ENCODE results near the gene RPS6KA5.
"Not testable (repeated sequence)": the region's sequence is repeated elsewhere in the genome, so short reads cannot be mapped to it uniquely, and the experiment has no call there.

Gene RPS6KA5

DNA sequence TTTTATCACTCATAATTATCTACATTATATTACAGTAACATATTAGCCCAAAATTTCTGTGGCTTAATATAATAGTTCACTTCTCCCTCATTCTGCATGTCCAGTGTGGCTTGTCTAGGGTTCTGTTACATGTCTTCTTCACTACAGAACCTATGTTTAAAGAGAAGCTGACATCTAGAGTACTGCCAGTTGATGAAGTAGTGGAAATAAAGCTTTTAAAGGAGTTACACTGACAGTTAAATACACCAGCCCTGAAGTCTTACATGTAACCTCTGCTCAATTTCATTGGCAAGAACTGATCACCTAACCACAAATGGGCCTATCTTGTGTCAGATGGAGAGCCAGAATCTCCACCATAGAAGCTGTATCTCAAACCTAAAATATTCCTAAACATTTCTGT, 32.9 kb downstream of the RPS6KA5 start:
- no peak for DNase-seq (ENCODE audit: low read depth)

DNA sequence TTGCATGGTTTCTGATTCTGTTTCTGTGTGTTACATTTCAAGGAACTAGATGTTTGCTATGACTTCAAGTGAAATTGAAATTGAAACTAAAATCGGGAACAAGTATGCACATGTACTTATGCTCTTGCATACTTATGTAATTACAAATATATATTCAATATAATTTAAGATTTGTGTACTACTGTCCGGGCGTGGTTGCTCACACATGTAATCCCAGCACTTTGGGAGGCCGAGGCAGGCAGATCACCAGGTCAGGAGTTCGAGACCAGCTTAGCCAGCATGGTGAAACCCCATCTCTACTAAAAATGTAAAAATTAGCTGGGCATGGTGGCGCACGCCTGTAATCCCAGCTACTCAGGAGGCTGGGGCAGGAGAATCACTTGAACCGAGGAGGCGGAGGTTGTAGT, 37.8 kb downstream of the RPS6KA5 start:
- not testable (repeated sequence) for DNase-seq (ENCODE audit: low read depth)

DNA sequence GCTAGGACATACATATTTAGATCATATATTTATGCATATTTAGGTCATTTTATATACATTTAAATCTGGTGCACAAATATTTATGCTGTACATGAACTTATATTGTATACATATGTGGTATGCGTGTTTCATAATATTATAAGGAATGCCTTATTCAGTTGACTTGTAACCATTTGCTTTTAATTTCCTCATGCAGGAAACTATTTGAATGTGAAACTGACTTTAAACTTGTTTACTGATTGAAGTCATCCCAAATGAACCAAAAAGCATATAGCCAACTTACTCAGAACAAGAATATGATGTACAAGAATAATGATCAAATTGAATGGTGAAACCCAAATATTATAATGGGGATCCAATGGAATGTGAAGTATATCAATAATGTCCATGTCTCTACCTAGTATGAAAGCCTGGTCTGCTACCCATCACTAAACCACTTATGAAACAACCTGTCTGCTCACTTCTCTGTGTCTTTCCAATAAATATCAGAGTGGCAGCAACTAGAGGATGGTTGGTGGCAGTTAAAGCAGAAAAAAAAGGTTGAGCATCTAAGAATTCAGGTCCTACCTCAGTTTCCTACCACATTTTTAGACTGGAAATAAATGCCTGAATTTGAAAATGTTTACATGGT, 38.3 kb downstream of the RPS6KA5 start:
- no peak for DNase-seq (ENCODE audit: low read depth)

DNA sequence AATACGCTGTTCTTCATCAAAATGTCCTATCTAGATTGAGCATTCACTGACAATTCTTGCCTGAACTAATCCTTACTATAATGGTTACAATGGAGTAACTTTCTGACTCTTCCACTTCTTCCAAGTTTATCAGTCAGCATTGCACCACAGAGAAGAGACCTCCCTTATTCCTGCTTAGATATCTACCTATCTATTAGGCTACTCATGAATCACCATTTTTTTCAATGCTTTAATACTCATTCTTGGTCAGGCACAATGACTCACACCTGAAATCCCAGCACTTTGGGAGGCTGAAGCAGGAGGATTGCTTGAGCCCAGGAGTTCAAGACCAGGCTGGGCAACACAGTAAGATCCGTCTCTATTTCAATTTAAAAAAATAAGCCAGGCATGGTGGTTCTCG, 39.3 kb downstream of the RPS6KA5 start:
- no peak for DNase-seq (ENCODE audit: low read depth)

DNA sequence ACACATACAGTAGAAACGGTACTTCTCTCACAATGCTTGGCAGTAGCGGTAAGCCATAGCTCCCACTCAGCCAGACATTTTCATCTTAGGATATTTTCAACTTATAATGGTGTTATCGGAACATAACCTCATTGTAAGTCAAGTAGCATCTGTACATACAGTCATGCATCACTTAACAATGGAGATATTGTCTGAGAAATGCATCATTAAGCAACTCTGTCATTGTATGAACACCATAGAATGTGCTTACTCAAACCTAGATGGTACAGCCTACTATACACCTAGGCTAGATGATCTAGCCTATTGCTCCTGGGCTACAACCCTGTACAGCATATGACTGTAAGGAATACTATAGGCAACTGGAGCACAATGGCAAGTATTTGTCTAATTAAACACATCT, 40.8 kb downstream of the RPS6KA5 start:
- DNase-seq (ENCODE audit: low read depth), result no peak

DNA sequence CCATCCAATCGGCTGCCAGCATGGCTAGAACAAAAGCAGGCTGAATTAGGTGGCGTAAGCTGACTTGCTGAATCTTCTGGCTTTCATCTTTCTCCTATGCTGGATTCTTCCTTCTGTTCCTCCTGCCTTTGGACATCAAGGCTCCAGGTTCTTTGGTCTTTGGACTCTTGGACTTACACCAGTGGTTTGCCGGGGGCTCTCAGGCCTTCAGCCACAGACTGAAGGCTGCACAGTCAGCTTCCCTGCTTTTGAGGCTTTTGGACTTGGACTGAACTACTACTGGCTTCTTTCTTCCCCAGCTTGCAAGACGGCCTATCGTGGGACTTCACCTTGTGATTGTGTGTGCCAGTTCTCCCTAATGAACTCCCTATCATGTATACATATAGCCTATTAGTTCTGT, 42.0 kb downstream of the RPS6KA5 start:
- DNase-seq (ENCODE audit: low read depth), result no peak

DNA sequence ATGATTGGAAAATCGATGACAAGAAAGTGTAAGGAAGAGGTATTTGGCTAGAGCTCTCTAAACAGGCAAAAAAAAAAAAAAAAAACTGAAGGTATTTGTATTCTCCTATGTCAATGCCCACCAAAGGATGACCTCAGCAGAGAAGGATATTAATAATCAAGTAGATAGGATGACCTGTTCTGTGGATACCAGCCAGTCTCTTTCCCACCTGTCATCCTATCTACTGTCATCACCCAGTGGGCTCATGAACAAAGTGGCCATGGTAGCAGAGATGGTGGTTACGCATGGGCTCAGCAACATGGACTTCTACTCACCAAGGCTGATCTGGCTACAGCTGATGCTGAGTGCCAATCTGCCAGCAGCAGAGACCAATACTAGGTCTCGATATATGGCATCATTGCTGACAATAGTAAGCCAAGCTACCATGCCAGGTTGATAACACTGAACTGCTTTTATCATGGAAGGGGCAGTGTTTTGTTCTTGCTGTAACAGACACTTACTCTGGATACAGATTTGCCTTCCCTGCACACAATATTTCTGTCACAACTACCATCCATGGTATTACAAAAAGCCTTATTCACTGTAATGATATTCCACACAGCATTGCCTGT, 43.5 kb downstream of the RPS6KA5 start:
- no peak for DNase-seq (ENCODE audit: low read depth)

DNA sequence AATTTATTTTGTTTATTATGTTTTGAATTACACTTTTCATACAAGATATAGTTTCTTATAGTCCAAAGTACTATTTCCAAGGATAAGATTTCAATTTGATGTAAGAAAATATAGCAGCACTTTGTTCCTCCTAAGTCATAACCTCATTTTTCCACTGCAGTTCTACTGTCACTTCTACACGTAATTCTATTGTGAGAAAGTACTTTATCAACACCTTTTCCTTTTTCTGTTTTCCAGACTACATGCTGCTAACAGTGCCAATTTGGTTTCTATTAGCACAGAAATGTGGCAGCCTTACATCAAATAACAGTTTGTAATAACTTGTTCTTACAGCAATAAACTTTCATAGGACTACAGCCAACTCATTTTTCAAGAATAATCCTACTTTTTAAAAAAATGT, 45.0 kb downstream of the RPS6KA5 start:
- no peak for DNase-seq (ENCODE audit: low read depth)

DNA sequence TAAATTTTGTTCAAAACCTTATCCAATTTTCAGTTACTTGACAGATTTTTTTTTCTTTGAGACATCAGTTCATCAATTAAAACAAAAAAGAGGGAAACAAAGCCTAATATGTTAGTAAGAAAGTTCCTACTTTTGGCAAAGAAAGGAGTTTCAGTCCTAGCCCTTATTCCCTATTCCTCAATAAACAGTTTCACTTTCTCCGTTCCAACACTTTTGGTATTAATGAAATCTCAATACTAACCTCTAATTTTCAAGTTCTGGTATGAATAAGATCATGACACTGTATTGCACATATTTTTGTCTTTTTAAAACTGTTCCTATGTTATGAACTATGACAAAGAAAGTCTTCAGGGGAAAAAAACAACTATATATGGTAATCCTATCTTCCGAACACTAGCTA, 48.4 kb downstream of the RPS6KA5 start:
- DNase-seq (ENCODE audit: low read depth), result no peak

DNA sequence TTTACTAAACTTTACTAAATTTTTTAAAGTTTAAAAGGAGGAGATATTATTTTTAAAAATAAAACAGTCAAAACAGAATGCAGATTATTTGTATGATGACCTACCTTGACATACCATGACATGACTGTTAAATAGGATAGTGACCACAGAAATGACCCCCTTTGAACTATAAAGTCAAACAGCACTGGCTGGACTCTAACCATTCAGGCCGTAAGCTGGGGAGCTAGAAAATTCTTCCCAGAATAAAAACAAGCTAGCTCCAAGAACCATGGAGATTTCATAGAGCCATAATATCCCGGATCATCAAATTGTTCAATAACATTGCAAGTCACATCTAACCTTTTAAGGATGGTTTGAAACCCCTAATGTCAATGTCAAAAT, 50.3 kb downstream of the RPS6KA5 start:
- DNase-seq (ENCODE audit: low read depth), result no peak

DNA sequence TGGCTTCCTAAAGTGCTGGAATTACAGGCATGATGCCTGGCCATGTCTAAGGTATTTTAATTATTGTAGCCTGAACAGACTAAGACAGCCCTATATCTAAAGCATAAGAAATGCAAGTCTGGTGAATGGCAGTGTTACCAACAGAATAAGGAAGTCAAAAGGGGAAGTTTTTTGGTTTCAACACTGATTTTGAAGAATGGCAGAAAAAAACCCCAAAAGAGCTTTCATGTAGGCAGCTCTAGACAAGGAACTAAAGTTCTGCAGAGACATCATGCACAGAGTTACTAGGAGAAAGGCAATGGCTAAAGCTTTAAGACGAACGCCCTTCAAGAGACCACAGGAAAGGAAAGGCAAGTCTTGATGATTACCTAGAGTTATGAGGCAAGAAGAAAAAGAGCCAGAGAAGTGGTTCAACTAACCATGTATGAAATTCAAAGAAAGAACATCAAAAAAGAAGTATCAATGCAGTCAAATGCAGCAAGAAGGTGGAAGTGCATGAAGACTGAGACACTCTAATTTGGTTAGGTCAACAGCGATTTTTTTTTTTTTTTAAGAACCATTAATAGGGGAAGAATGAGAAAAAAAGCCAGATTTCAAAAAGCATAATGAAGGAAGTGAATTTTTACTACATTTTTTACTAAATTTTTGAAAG, 50.8 kb downstream of the RPS6KA5 start:
- DNase-seq (ENCODE audit: low read depth), result no peak

DNA sequence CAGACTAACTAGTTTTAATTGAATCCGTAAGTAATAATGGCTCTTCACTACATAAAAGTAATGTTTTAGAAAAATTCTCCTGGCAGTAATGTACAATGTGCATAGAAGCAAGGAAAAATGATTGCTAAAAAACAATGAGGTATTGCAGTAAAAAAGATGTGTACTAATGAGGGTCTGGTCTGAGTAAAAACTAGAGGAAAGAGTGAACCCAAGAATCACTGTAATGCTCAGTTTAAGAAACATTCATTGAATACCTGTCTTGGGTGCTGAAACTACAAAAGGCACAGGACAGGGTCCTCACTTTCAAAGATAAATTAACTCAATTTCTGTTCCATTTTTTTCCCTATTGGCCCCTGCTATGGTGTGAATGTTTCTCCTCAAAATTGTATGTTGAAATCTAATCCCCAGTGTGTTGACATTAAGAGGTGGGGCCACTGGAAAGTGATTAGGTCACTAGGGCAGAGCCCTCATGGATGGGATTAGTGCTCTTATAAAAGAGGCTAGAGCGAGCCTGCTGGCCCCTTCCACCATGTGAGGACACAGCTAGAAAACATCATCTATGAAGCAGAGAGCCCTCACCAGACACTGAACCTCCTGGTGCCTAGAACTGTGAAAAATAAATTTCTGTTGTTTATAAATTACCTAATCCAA, 51.6 kb downstream of the RPS6KA5 start:
- no peak for DNase-seq (ENCODE audit: low read depth)

DNA sequence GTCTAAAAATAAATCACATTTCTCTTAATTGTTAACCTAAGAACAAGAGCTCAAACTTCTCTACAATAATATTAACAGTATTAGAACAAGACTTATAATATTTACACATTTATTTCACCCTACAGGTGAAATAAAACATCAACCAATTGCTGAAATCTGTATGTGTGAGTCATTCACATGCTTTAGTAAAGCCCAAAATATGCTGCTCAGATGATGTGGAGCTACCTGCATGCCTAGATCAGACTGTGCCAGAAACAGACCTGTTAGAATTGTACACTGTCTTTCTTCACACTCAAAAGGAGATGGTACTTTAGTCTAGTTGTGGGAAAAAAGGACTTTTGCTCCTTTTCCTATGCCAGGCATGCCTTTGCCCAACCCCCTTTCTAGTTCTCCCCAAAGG, 54.7 kb downstream of the RPS6KA5 start:
- no peak for DNase-seq (ENCODE audit: low read depth)

DNA sequence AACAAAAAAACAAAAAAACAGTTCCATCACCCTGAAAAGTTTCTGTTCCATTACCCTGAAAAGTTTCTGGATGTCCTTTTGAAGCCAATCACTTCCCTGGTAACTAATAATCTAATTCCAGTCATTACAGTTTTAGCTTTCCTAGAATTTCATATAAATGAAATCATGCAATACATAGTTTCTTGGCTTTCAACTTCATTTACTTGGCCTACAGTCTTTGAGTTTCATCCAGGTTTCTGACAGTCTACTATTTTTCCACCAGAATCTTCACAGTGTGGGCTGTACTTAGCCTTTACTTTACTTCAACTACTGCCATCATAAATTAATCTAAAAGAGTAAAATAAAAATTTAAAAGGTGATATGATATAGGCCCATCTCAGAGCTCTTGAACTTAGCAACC, 55.5 kb downstream of the RPS6KA5 start:
- DNase-seq (ENCODE audit: low read depth), result no peak

DNA sequence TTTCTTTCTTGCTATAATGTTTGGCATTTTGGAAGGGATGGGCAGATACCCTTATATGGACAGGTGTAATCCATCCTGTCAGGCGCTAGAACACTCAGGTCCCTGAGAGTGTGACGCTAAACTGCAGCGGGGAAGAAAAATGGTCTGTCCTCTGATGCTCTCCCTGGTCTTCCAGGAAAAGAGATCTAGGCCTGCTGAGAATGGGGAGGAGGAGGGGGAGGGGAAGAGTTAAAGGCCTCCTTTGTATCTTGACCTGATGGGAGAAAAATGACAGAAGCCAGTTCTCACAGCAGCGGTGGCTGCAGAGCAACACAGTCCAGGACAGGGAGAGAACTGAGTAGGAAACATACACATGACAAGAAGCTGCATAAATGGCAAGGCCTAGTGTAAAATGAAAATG, 61.1 kb downstream of the RPS6KA5 start:
- no peak for DNase-seq (ENCODE audit: low read depth)

DNA sequence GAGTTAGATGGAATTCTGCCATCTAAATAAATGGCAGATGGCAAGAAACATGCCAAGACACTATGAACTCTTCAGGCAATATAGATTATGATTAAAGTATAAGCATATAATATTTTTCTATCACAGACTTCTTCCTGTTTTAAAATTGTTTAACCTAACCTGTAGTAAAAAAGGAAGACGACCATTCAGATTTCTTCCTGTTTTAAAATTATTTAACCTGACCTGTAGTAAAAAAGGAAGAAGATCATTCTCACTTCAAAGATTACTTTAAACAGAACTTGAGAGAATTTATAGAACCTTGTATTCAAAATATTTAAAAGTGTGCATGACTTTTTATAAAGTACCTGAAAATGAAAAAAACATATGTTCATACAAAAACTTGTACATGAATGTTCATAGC, 63.5 kb downstream of the RPS6KA5 start:
- no peak for DNase-seq (ENCODE audit: low read depth)

DNA sequence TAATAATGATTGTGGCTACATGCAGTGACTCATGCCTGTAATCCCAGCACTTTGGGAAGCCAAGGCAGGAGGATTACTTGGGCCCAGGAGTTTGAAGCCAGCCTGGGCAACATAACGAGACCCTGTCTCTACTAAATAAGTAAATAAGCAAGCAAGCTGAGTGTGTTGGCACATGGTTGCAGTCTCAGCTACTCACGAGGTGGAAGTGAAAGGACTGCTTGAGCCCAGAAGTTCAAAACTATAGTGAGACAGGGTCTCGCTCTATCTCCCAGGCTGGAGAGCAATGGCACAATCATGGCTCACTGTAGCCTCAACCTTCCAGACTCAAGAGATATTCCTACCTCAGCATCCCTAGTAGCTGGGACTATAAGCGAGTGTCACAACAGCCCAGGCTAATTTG, 64.7 kb downstream of the RPS6KA5 start:
- no peak for DNase-seq (ENCODE audit: low read depth)

DNA sequence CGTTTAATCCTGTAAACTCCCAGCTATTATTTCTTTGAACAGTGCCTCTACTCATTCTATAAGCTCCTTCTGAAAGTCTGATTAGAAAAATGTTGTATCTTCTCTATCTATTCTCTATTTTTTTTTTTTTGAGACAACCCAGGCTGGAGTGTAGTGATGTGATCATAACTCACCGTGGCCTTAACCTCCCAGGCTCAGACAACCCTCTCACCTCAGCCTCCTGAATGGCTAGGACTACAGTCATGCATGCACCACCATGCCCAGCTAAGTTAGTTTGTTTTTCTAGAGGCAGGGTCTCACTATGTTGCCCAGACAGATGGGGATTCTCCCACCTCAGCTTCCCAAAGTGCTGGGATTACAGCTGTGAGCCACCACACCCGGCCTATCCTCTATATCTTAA, 66.6 kb downstream of the RPS6KA5 start:
- DNase-seq (ENCODE audit: low read depth), result no peak

DNA sequence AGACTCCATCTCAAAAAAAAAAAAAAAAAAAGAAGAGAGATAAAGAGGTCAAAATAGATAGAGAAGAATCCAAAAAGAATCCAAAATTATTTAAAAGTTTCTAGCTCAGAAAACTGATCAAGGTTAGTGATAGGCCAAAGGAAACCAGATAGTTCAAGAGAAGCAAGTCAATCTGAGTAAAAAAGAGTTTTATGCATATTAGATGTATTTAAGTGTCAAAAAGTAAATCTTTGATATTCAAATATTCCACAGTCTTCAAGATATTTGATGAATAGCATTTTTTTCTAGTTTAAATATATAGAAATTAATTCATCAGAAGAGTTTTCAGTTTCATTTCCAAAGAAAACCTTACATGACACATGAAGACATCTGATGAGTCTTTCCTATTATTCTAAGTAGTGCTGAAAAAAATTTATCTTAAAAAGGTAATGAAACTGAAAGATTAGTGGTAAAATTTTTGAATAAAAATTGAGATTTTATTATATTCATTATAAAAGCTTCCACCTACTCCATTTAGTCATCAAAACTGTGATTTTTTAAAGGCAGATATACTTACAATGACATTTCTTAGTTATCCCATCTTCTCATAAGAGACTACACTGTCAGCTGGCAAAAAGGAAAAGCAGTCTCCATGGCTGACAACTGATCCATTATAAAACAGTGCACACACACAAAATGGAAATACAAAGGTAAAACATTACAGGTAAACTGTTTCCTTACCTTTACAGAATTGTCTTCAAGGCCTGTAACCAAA, 68.6 kb downstream of the RPS6KA5 start:
- no peak for DNase-seq (ENCODE audit: low read depth)

DNA sequence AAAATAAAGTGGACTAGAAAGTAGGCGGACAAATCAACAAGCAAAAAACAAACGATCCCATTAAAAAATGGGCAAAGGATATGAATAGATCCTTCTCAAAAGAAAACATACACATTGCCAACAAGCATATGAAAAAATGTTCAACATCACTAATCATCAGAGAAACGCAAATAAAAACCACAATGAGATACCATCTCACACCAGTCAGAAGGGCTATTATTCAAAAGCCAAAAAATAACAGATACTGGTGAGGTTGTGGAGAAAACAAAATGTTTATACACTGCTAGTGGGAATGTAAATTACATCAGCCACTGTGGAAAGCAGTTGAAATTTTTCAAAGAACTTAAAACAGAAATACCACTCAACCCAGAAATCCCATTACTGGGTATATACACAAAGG, 70.3 kb downstream of the RPS6KA5 start:
- no peak for DNase-seq (ENCODE audit: low read depth)

DNA sequence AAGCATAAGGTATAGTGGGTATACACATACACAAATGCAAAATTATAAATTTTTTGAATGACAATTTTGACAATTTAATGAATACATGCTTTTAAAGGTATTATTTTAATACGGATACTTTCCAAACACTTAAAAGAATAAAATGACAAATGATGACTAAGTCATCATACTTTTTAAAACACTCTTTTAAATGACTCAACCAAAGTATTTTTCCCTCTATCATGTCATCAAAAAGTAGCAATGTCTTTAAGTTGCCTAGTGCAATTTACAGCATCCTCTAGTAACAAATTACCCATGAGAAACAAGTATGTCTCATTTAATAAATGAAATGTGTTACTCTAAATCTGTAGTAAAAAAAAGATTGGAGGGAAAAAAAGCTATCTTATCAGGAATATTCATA, 73.3 kb downstream of the RPS6KA5 start:
- no peak for DNase-seq (ENCODE audit: low read depth)

DNA sequence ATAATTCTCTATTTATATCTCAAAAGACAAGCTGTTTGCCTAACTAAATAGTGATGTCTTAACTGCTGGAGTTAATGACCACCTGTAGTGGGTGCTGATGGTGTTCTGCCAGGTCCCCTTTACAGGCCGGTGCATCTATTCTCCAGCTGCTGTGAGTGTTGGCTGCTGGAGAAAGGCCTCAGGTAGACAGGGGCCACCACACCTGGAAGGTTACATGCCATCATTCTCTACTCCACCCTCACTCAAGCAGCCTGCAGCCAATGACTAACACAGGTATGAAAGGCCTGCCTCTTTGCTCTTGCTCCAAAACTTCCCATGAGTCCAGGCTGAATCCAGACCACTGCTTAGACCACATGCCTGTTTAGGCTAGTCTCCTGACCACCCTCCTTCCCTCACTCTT, 73.9 kb downstream of the RPS6KA5 start:
- no peak for DNase-seq (ENCODE audit: low read depth)

Data from activated T-helper 1 cell treated with Interleukin-2 at 50 U/mL for 16 hours (primary cell).